DND-41 (cell line): ENCODE results near the gene ESYT2.

Experiments used
- ATAC-seq: fragments of 200-7000 bp; cut with Tn5 transposase; 3 replicates; pipeline ENCODE4 v1.9.1; 2021; ENCODE audit warnings: low read depth; ENCODE audit not compliant: insufficient read depth
- DNase-seq: peaks from one replicate; pipeline ENCODE4 v3.0.0-alpha.2; 2020
- H2AFZ ChIP-seq: 2 replicates; pipeline ENCODE4 v1.6.0; 2012; ENCODE audit warnings: low read depth, low read length
- H3K27ac ChIP-seq: 2 replicates; pipeline ENCODE4 v1.5.1; 2012; ENCODE audit warnings: low read length, inconsistent platforms
- H3K27me3 ChIP-seq: fragments of 200-600 bp; sonication (generic); 2 replicates; pipeline ENCODE4 v1.6.0; 2012; ENCODE audit warnings: low read length, mild to moderate bottlenecking, inconsistent platforms; ENCODE audit not compliant: insufficient read depth, poor library complexity
- H3K36me3 ChIP-seq: 2 replicates; pipeline ENCODE4 v1.5.1; 2012; ENCODE audit warnings: low read length, inconsistent platforms; ENCODE audit not compliant: insufficient read depth
- H3K4me1 ChIP-seq: 2 replicates; pipeline ENCODE4 v1.5.1; 2012; ENCODE audit warnings: mild to moderate bottlenecking, low read length; ENCODE audit not compliant: insufficient read depth
- H3K4me2 ChIP-seq: 2 replicates; pipeline ENCODE4 v1.6.0; 2012; ENCODE audit warnings: mild to moderate bottlenecking, moderate library complexity, low read length, inconsistent platforms; ENCODE audit not compliant: insufficient read depth
- H3K4me3 ChIP-seq, 2 experiments: fragments of 200-600 bp in 1 of 2; shearing (Covaris generic) in 1 of 2; 2 replicates each; pipeline ENCODE4 v1.5.1; 2012 to 2016; ENCODE audit warnings: inconsistent platforms in 2 of 2, low read length in 2 of 2, mild to moderate bottlenecking in 2 of 2, low read depth in 1 of 2, moderate library complexity in 1 of 2
- H3K79me2 ChIP-seq: 2 replicates; pipeline ENCODE4 v1.6.0; 2012; ENCODE audit warnings: low read length, inconsistent platforms; ENCODE audit not compliant: insufficient read depth
- H3K9ac ChIP-seq: 2 replicates; pipeline ENCODE4 v1.6.0; 2012; ENCODE audit warnings: low read depth, mild to moderate bottlenecking, inconsistent platforms, low read length, moderate library complexity
- H3K9me3 ChIP-seq: 2 replicates; pipeline ENCODE4 v1.5.1; 2012; ENCODE audit warnings: low read length, moderate library complexity, mild to moderate bottlenecking, inconsistent platforms; ENCODE audit not compliant: insufficient read depth, severe bottlenecking
- H4K20me1 ChIP-seq: 2 replicates; pipeline ENCODE4 v1.6.0; 2012; ENCODE audit warnings: low read length; ENCODE audit not compliant: insufficient read depth
- CTCF ChIP-seq: IDR thresholded peaks from 2 replicates; pipeline ENCODE4 v1.5.1; 2012; ENCODE audit warnings: borderline replicate concordance, low read length, moderate library complexity, mild to moderate bottlenecking; ENCODE audit not compliant: poor library complexity, severe bottlenecking; ENCODE audit errors: extremely low read depth
- EZH2 ChIP-seq: IDR thresholded peaks from 3 replicates; pipeline ENCODE4 v1.6.1; 2012; ENCODE audit warnings: borderline replicate concordance, low read depth, mild to moderate bottlenecking, moderate library complexity, low read length, inconsistent platforms; ENCODE audit not compliant: severe bottlenecking

The ESYT2 gene

GRCh38 chr7:158720112-158720511 is 109.2 kb downstream of the ESYT2 start:
- Histone ChIP-seq H3K4me3 (no peak overlapping the region), H3K36me3 (no peaks in the 10 kb centered on the region), H4K20me1 (no peaks in the 10 kb centered on the region), H3K4me2 (no peak overlapping the region), H3K79me2 (no peaks in the 10 kb centered on the region), H3K9me3 (no peaks in the 10 kb centered on the region), H3K4me1 (no peaks in the 10 kb centered on the region), H2AFZ (no peak overlapping the region), H3K27ac (no peak overlapping the region), H3K27me3 (peaks cover 7% of the 10 kb centered on the region), H3K9ac (no peak overlapping the region)
- DNase-seq, result no peak
- no peak for ATAC-seq
- TF ChIP-seq EZH2 (no peak), CTCF (no peak)

GRCh38 chr7:158716802-158717201 is 112.5 kb downstream of the ESYT2 start:
- Histone ChIP-seq H3K79me2 (no peaks in the 10 kb centered on the region), H2AFZ (no peak overlapping the region), H3K27ac (no peak overlapping the region), H4K20me1 (no peaks in the 10 kb centered on the region), H3K9me3 (no peaks in the 10 kb centered on the region), H3K4me2 (no peak overlapping the region), H3K27me3 (peaks cover 7% of the 10 kb centered on the region), H3K36me3 (no peaks in the 10 kb centered on the region), H3K4me3 (no peak overlapping the region), H3K9ac (no peak overlapping the region), H3K4me1 (no peaks in the 10 kb centered on the region)
- ATAC-seq, result no peak
- TF ChIP-seq EZH2, result no peak
- TF ChIP-seq CTCF, result no peak
- DNase-seq, result peak; percentile 1

GRCh38 chr7:158710651-158711102 is 118.6 kb downstream of the ESYT2 start:
- no peak overlapping the region for H3K27ac ChIP-seq
- no peaks in the 10 kb centered on the region for H3K27me3 ChIP-seq
- no peaks in the 10 kb centered on the region for H3K79me2 ChIP-seq
- H3K36me3 ChIP-seq, result no peaks in the 10 kb centered on the region
- TF ChIP-seq CTCF (no peak), EZH2 (no peak)
- H3K4me3 ChIP-seq, result no peak overlapping the region
- H3K9ac ChIP-seq, result no peak overlapping the region
- H2AFZ ChIP-seq, result no peak overlapping the region
- DNase-seq, result no peak
- no peaks in the 10 kb centered on the region for H4K20me1 ChIP-seq
- H3K4me2 ChIP-seq, result no peak overlapping the region
- H3K9me3 ChIP-seq, result peaks cover 10% of the 10 kb centered on the region
- peaks cover 5% of the 10 kb centered on the region; the same call in 1 of the 2 replicates for H3K4me1 ChIP-seq
- ATAC-seq, result no peak

- no peak overlapping the region for H3K9ac ChIP-seq
- TF ChIP-seq EZH2, result no peak
- peaks cover 17% of the 10 kb centered on the region for H3K36me3 ChIP-seq
Measured at GRCh38 chr7:158707610-158708009, 121.7 kb downstream of the ESYT2 start.

More at GRCh38 chr7:158707610-158708009, 121.7 kb downstream of the ESYT2 start:
- Histone ChIP-seq H3K27me3 (no peaks in the 10 kb centered on the region), H3K9me3 (peaks cover 10% of the 10 kb centered on the region), H2AFZ (no peak overlapping the region), H3K4me3 (no peak overlapping the region), H3K27ac (no peak overlapping the region), H3K79me2 (peaks cover 20% of the 10 kb centered on the region), H3K4me2 (no peak overlapping the region), H4K20me1 (peaks cover 8% of the 10 kb centered on the region), H3K4me1 (peaks cover 25% of the 10 kb centered on the region)
- ATAC-seq (no peak), DNase-seq (no peak)
